HL-60/S4 treated with phorbol 12-myristate 13-acetate at 8.2 ng/mL for 4 days and 3 days (cell line): Measurements from ENCODE around the gene STAG3.
"Not testable (repeated sequence)": the region's sequence is repeated elsewhere in the genome, so short reads cannot be mapped to it uniquely, and the experiment has no call there.

Source experiments
- in situ Hi-C: fragments of 300-500 bp; cut with MboI; formaldehyde crosslinking; loops from 2 replicates; pipeline ENCODE4 v1.15.0; 2022; ENCODE audit warnings: low sequenced_read_pairs

STAG3 gene

GRCh38 chr7:100210805-100211204 lies 33.1 kb downstream of the STAG3 start:
- in situ Hi-C loops, result no loop called here

GRCh38 chr7:100211342-100211780 lies 33.6 kb downstream of the STAG3 start:
- in situ Hi-C loops, result no loop called here

- in situ Hi-C loops, result no loop called here
Measured at GRCh38 chr7:100212631-100213286, 35.0 kb downstream of the STAG3 start.

- in situ Hi-C loops, result no loop called here
Measured at GRCh38 chr7:100213672-100214071, 36.0 kb downstream of the STAG3 start.

- in situ Hi-C loops, result not testable (repeated sequence)
Measured at GRCh38 chr7:100214356-100214755, 36.6 kb downstream of the STAG3 start.

GRCh38 chr7:100215895-100216294 lies 38.2 kb downstream of the STAG3 start:
- in situ Hi-C loops, result no loop called here

- in situ Hi-C loops, result not testable (repeated sequence)
Measured at GRCh38 chr7:100217934-100218333, 40.2 kb downstream of the STAG3 start.

- in situ Hi-C loops, result no loop called here
Measured at GRCh38 chr7:100219271-100219737, 41.6 kb downstream of the STAG3 start.

GRCh38 chr7:100219801-100220585 lies 42.3 kb downstream of the STAG3 start, which contains the start of gene PVRIG:
Gene PVRIG (plus strand): TSS chr7:100219949. CDS start chr7:100219971, 22 bp downstream.
- in situ Hi-C loops, result not testable (repeated sequence)

- in situ Hi-C loops, result no loop called here
Measured at GRCh38 chr7:100220586-100221230, 43.0 kb downstream of the STAG3 start.

GRCh38 chr7:100221231-100221718 lies 43.6 kb downstream of the STAG3 start:
- in situ Hi-C loops, result no loop called here

GRCh38 chr7:100221767-100222444 lies 44.2 kb downstream of the STAG3 start:
- in situ Hi-C loops, result no loop called here

GRCh38 chr7:100222445-100223132 lies 44.9 kb downstream of the STAG3 start:
- in situ Hi-C loops, result no loop called here

- in situ Hi-C loops, result not testable (repeated sequence)
Measured at GRCh38 chr7:100223376-100223927, 45.7 kb downstream of the STAG3 start.

GRCh38 chr7:100224891-100225290 lies 47.2 kb downstream of the STAG3 start:
- in situ Hi-C loops, result not testable (repeated sequence)

GRCh38 chr7:100234660-100235317 lies 57.1 kb downstream of the STAG3 start:
- in situ Hi-C loops, result not testable (repeated sequence)

- in situ Hi-C loops, result not testable (repeated sequence)
Measured at GRCh38 chr7:100239975-100240374, 62.3 kb downstream of the STAG3 start.

- in situ Hi-C loops, result not testable (repeated sequence)
Measured at GRCh38 chr7:100243385-100243784, 65.7 kb downstream of the STAG3 start.

GRCh38 chr7:100244988-100245605 lies 67.4 kb downstream of the STAG3 start:
- in situ Hi-C loops, result not testable (repeated sequence)
